Lower lobe of right lung (tissue), 2 donors: ENCODE measurements around the gene SLC15A3. TPM values are rescaled to one million over a fixed set of nuclear protein-coding genes. Genes with fewer than 3 reads are reported as not detected.
A peak's percentile ranks its signal among the peaks of the same experiment; 100 is the strongest.

ENCODE experiments used
- ATAC-seq, 2 donors: fragments of 200-7000 bp; cut with Tn5 transposase; one replicate each; pipeline ENCODE4 v1.9.1; 2020 to 2022; ENCODE audit warnings: mild to moderate bottlenecking in 2 of 2, moderate library complexity in 2 of 2
- DNase-seq: peaks from one replicate; pipeline ENCODE4 v3.0.0-alpha.2; 2020
- H3K27ac ChIP-seq: fragments of 200-600 bp; one replicate; pipeline ENCODE4 v1.8.0; 2022
- H3K27me3 ChIP-seq: fragments of 200-600 bp; one replicate; pipeline ENCODE4 v1.8.0; 2022; ENCODE audit warnings: low read depth
- H3K36me3 ChIP-seq: fragments of 200-600 bp; one replicate; pipeline ENCODE4 v1.8.0; 2022; ENCODE audit warnings: mild to moderate bottlenecking
- H3K4me1 ChIP-seq: fragments of 200-600 bp; one replicate; pipeline ENCODE4 v1.8.0; 2022
- H3K4me3 ChIP-seq: fragments of 200-600 bp; one replicate; pipeline ENCODE4 v1.8.0; 2022; ENCODE audit warnings: mild to moderate bottlenecking
- H3K9me3 ChIP-seq: fragments of 200-600 bp; one replicate; pipeline ENCODE4 v1.8.0; 2022
- CTCF ChIP-seq: fragments of 200-600 bp; IDR thresholded peaks from one replicate; pipeline ENCODE4 v1.8.0; 2022; ENCODE audit warnings: antibody characterized with exemption, mild to moderate bottlenecking
- intact Hi-C: fragments of 100-400 bp; cut with DNase I; formaldehyde crosslinking; loops from one replicate; pipeline ENCODE4 v1.11.0; 2022
- total RNA-seq: library from RNA; stranded (reverse); fragmentation: NEBNext Ultra II Directional; extraction: Animal tissue kit (Norgen Biotek cat#: 25700); gene quantifications from one replicate; pipeline ENCODE4 v1.2.1, GENCODE V29; 2021
- donor health status: DM: no; HTN: yes; CAD: no; lungs with severe emphysema.

SLC15A3 gene
- total RNA-seq, 1 donor from 2014 or later, result 199 TPM

- peak overlapping the region; percentile 88 for H3K27ac ChIP-seq
These were observed 907 bp downstream of the SLC15A3 start for GRCh38 chr11:60950933-60951605.

GRCh38 chr11:60950024-60950423 lies 2.0 kb downstream of the SLC15A3 start:
- ATAC-seq, result no peak
- Histone ChIP-seq H3K36me3 (peaks cover 26% of the 10 kb centered on the region), H3K4me1 (peaks cover 42% of the 10 kb centered on the region), H3K27me3 (no peaks in the 10 kb centered on the region), H3K9me3 (no peaks in the 10 kb centered on the region), H3K27ac (peak overlapping the region; percentile 88), H3K4me3 (peak overlapping the region; percentile 62)
- DNase-seq, result no peak
- intact Hi-C loops, result no loop called here
- TF ChIP-seq CTCF, result no peak

More at GRCh38 chr11:60950933-60951605, 907 bp downstream of the SLC15A3 start:
- peak; percentile 76 for DNase-seq
- H3K4me1 ChIP-seq, result peaks cover 47% of the 10 kb centered on the region
- TF ChIP-seq CTCF, result no peak
- peak; percentile 3 to 22 for ATAC-seq
- H3K9me3 ChIP-seq, result no peaks in the 10 kb centered on the region
- no peaks in the 10 kb centered on the region for H3K27me3 ChIP-seq
- H3K36me3 ChIP-seq, result peaks cover 16% of the 10 kb centered on the region
- H3K4me3 ChIP-seq, result peak overlapping the region; percentile 62
- intact Hi-C loops, result no loop called here

- DNase-seq (no peak), ATAC-seq (no peak)
- H3K4me1 ChIP-seq, result peaks cover 46% of the 10 kb centered on the region
- H3K27ac ChIP-seq, result no peak overlapping the region
- TF ChIP-seq CTCF, result no peak
- intact Hi-C loops, result no loop called here
- H3K36me3 ChIP-seq, result peaks cover 42% of the 10 kb centered on the region
- peak overlapping the region; percentile 7 for H3K4me3 ChIP-seq
- H3K9me3 ChIP-seq, result no peaks in the 10 kb centered on the region
- no peaks in the 10 kb centered on the region for H3K27me3 ChIP-seq
These were observed 3.7 kb downstream of the SLC15A3 start for GRCh38 chr11:60948250-60948649.

GRCh38 chr11:60947700-60948099 lies 4.3 kb downstream of the SLC15A3 start:
- no peak overlapping the region for H3K27ac ChIP-seq
- peaks cover 46% of the 10 kb centered on the region for H3K36me3 ChIP-seq
- TF ChIP-seq CTCF, result no peak
- H3K4me3 ChIP-seq, result no peak overlapping the region
- H3K4me1 ChIP-seq, result peaks cover 45% of the 10 kb centered on the region
- no peaks in the 10 kb centered on the region for H3K9me3 ChIP-seq
- no peak for DNase-seq
- no peak for ATAC-seq
- intact Hi-C loops, result no loop called here
- no peaks in the 10 kb centered on the region for H3K27me3 ChIP-seq

- DNase-seq, result no peak
- no peak for ATAC-seq
- H3K4me3 ChIP-seq, result no peak overlapping the region
- TF ChIP-seq CTCF, result no peak
- peaks cover 55% of the 10 kb centered on the region for H3K36me3 ChIP-seq
- intact Hi-C loops, result no loop called here
- H3K4me1 ChIP-seq, result peaks cover 49% of the 10 kb centered on the region
- no peak overlapping the region for H3K27ac ChIP-seq
- H3K27me3 ChIP-seq, result no peaks in the 10 kb centered on the region
- H3K9me3 ChIP-seq, result no peaks in the 10 kb centered on the region
These were observed 5.2 kb downstream of the SLC15A3 start for GRCh38 chr11:60946601-60947264.
